HEK293T (cell line): ENCODE data around the gene C17orf50.

ENCODE experiments used
- BHLHE40 ChIP-seq: fragments of 450-650 bp; IDR thresholded peaks from 2 replicates; pipeline ENCODE4 v1.6.1; 2016; ENCODE audit warnings: mild to moderate bottlenecking, moderate library complexity, borderline replicate concordance
- CTBP1 ChIP-seq: fragments of 450-650 bp; IDR thresholded peaks from 2 replicates; pipeline ENCODE4 v1.6.1; 2016; ENCODE audit warnings: borderline replicate concordance
- FOXK2 ChIP-seq: fragments of 450-650 bp; IDR thresholded peaks from 2 replicates; pipeline ENCODE4 v1.6.1; 2016; ENCODE audit warnings: mild to moderate bottlenecking
- HDGF ChIP-seq: fragments of 450-650 bp; IDR thresholded peaks from 2 replicates; pipeline ENCODE4 v1.6.1; 2017; ENCODE audit warnings: antibody characterized with exemption, borderline replicate concordance
- L3MBTL2 ChIP-seq: fragments of 450-650 bp; conservative IDR thresholded peaks from 2 replicates; pipeline ENCODE4 v1.6.1; 2016; ENCODE audit warnings: mild to moderate bottlenecking
- SP1 ChIP-seq: fragments of 450-650 bp; IDR thresholded peaks from 2 replicates; pipeline ENCODE4 v1.6.1; 2017
- SUZ12 ChIP-seq: fragments of 450-650 bp; IDR thresholded peaks from 2 replicates; pipeline ENCODE4 v1.6.1; 2016; ENCODE audit warnings: mild to moderate bottlenecking
- TARDBP ChIP-seq: fragments of 450-650 bp; IDR thresholded peaks from 2 replicates; pipeline ENCODE4 v1.6.1; 2016

- TF ChIP-seq SUZ12, result no peak
- no peak for TF ChIP-seq CTBP1
- TF ChIP-seq BHLHE40, result no peak
- no peak for TF ChIP-seq FOXK2
- no peak for TF ChIP-seq SP1
- no peak for TF ChIP-seq HDGF
- no peak for TF ChIP-seq TARDBP
- no peak for TF ChIP-seq L3MBTL2
Measured at GRCh38 chr17:35797918-35798317, 37.2 kb downstream of the C17orf50 start.
